HG03571 (cell line): ENCODE measurements around the gene FAM181A.

Experiments used
- ATAC-seq: cut with Tn5 transposase; IDR thresholded peaks from one replicate; pipeline ENCODE4 v1.9.1; 2021; ENCODE audit not compliant: unreplicated experiment

The FAM181A gene

DNA sequence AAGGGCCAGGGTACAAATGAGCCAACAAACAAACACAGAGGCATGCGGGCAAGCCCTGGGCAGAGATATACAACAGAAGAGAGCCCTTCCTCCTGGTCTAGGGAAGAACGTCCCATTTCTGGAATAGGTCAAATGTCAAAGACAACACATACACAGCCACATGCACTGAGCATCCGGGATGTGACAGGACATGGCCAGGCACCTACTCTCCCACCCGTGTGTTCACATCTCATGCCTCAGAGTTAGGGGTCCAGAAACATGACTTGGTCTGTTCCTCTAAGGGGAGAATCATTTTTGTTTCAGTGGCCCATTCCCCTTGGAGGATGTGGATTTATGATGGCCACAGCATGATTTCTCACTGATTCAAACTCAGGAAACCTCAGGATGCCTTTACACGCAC is 50.0 kb downstream of the FAM181A start:
- ATAC-seq = no peak

DNA sequence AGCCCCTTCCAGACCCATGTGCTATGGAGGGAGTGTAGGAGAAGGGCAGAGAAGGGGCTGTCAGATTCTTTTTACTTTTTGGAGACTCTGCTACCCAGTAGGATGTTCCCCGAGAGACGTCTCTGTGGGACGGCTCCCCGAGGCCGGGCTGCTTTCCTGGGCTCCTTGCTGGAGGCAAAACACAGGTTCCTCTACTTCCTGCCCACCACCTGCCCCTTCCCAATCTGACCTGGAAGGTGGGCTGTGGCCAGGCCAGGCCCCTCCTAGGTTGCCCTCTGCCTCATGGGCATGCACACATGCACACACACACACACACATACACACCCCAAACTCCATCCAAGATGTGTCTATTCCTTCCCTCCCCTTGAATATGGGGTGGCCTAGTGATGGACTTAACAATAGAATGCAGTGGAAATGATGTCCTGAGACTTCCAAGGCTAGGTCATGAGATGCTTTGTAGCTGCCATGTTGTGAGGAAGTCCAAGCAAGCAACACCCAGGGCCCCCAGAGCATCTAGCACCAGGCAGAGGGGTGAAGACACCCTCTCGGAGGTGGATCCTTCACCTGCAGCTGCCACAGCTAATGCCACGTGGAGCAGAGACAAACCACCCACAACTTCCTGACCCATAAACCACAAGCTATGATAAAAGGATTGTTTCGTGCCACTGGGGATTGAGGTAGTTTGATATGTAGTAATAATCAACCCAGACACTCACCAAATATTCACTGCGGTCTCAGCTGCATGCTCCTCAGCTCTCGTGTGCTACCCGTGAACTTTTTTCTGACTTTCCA is 50.8 kb downstream of the FAM181A start:
- ATAC-seq = peak; percentile 62

DNA sequence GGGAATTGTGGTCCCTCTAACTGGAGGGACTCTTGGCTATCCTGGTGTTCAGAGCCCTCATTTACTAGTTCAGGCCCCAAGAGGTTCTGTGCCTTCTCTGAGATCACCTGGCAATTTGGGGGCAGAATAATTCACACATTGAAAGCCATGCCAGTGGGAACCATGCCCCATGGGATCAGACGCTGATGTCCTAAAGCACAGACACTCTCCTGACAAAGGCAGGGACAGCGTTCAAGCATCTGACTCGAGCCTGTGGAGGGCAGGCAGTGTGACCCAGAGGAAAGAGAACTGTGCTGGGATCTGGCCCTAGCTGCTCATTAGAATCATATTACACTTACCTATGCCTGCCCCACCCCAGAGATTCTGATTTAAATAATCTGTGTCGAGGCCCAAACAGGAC is 51.6 kb downstream of the FAM181A start:
- no peak for ATAC-seq
